CD4-positive, alpha-beta T cell treated with Interleukin-15 for 1 hour (primary cell): ENCODE data around the gene CDH22.
A peak's percentile ranks its signal among the peaks of the same experiment; 100 is the strongest.

Experiments
- DNase-seq: peaks from one replicate; pipeline ENCODE4 v3.0.0-alpha.2; 2020

CDH22 gene

DNA sequence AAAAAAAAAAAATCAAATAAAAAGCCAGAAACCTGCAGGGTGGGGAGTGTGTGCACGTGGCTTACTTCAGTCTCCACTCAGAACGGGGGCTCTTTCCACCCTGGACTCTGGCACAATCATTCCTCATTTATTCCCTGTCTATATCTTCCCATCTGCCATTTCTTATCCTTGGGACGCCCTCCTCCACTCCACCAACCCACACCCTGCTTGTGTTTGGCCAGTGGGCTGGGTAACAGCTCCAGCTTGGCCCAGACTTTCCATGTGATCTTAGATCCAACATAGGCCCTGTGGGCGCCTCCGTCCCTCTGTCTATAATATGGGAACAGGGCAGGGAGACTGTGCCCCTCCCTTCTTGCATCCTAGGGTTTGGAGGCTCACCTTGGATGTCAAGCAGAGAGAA, 122.1 kb downstream of the CDH22 start:
- DNase-seq, result no peak

DNA sequence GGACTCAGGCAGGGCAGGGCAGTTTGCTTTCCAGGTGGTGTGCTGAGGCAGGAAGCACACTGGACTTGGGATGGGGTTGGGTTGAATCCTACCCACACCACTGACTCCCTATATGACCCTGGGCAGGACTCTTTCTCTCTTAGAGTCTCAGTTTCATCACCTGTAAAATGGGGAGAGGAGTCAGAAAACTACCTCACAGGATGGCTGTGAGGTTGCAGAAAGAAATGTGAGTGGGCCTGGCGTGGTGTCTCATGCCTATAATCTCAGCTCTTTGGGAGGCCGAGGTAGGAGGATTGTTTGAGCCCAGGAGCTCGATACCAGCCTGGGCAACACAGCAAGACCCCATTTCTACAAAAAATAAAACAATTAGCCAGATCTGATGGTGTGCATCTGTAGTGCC, 122.9 kb downstream of the CDH22 start:
- no peak for DNase-seq

DNA sequence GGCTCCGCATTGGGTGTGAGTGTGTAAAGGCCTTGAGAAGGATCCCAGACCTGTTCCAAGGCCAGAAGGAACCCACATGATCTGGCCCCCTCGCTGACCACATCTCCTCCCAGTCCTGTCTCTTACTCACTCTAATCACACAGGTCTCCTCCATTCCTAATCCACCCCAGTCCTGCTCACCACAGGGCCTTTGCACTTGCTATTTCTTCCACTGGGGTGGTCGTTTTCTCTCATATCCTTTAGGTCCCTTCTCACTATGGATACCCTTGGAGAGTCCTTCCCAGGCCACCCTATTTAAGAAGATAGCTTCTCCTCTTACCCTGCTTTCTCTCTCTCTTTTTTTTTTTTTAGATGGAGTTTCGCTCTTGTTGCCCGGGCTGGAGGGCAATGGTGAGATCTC, 124.5 kb downstream of the CDH22 start:
- no peak for DNase-seq

DNA sequence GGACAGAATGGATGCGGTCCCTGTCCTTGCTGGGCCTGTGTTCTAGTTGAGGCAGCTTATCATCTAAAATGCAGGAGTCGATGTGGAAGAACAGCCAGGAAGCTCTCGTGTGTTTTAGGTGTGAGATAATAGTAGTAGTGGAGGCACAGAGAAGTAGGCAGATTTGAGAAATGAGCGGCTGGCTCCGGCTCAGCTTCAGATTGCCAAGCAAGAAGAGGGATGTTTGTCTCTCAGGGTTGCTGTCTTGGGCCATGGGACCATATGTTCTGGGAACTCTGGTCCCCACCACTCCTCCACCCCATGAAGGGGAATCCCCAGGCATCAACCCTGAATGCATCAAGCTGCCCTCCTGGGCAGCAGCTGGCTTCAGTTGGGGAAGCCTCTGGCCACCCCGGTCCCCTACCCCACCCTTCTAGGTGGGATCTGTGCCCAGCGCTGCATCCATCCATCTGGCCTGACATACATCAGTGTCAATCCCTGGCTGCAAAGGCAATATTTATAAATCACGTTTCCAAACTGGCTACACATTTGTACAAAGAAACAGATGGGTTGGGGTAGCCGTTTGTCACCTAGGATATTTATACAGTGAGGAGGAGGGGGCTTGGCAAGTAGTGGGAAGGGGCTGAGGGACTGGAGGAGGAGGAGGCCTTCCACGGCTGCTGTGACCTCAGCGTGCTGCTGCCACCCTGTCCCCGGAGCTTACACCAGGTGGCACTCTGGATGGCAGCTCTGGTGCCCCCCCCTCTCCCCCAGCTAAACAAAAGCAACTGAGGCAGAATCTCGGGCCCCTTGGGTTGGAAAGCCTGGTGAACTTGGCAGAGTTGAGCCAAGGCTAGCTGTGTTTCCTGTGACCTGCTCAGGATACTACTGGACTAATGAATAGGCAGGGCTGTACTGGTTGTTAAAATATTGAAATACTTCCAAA, 125.8 kb downstream of the CDH22 start:
- no peak for DNase-seq

DNA sequence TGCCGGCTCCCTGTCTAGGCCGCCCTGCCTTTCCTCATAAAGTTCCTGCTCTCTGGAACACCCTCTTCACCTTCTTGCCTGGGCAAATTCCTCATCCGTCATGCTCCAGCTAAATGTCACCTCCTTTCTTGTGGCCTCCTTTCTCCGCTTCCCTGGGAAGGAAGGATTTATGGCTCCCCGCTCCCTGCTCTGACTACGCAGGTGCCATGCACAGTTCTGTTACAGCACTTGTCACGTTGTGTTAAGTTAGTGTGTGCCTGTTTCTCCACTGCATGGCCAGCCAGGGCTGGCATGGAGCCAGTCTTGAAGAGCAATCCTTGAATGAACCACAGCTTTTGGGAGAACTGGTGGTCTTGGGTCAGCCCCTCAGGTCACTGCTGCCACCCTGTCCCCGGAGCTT, 128.4 kb downstream of the CDH22 start:
- DNase-seq, result no peak

DNA sequence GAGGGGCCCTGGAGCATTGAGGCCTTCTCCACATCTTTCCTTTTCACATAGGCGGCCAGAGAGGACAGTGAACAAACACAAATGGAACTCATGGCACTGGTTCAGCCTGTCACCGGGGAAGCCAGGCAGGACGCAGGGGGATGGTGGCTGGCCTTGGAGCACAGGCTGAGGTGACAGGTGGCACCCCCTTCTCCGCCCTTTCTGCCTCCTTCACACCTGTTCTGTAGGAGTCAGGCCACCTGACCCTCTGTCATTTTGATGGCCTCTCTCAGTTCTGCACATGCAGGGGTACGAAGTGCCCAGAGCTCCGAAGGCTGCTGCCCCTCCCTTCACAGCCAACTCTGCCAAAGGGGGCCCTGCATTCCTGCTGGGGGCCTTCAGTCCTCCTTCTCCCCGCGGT, 129.4 kb downstream of the CDH22 start:
- no peak for DNase-seq

DNA sequence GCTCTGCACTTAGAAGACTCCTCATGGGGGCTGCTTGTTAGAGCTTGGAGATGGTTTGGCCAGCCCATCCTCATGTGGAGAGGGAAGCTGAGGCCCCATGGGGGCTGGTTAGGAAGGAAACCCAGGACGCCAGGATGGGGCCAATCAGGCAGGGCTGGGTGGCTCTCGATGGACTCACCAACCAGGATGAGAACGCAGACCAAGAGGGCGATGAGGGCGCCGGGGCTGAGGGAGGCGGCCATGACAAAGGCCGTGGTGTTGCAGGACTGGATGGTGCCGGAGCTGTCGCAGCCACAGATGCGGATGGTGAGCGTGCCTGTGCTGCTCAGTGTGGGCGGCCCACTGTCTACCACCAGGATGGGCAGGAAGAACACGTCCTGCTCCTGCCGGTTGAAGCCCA, 130.5 kb downstream of the CDH22 start:
- DNase-seq, result no peak

DNA sequence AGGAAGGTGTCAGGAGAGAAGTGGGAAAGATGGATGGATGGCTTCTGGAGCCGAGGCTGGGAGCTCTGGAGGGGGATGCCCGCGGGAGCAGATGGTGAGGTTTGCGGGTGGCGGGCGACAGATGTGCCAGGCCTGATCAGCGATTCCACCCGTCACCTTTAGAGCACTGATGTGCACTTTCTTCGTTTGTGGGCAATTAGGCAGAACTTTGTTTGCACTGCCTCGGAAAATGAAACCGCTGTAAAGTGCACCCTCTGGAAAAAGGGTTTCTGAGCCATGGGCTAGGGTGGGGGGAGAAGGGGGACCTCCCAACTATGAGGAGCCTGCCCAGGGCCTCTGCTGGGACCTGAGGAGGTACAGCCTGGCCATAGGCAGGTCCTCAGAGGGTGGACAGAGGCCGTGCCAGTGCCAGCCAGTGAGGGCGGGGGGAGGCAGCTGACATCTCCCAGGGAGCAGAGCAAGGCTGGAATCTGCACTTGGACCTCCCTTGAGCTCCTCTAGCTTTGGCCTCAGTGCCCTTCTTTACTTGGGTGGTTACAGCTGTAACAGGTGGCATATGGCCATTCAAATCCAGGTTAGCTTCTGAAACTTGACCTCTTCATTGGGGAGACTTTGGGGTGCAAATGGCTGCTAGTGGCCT, 131.4 kb downstream of the CDH22 start:
- DNase-seq, result no peak

DNA sequence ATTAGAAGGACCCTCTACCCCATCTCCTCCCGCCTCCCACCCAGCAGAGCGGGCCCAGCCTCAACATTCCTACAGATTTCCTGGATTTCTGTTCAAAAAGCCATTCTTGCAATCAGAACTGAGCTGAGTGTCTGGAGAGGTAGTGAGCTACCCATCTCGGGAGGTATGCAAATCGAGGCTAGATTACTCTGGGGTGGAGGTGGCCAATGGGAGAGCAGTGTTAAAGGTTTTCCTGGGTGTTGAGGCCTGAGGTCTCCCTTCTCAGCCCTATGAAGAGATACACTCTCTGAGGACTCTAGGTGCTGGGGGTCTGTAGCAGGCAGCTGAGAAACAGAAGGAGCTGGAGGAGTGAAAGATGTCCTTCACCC, 133.2 kb downstream of the CDH22 start:
- DNase-seq, result no peak

DNA sequence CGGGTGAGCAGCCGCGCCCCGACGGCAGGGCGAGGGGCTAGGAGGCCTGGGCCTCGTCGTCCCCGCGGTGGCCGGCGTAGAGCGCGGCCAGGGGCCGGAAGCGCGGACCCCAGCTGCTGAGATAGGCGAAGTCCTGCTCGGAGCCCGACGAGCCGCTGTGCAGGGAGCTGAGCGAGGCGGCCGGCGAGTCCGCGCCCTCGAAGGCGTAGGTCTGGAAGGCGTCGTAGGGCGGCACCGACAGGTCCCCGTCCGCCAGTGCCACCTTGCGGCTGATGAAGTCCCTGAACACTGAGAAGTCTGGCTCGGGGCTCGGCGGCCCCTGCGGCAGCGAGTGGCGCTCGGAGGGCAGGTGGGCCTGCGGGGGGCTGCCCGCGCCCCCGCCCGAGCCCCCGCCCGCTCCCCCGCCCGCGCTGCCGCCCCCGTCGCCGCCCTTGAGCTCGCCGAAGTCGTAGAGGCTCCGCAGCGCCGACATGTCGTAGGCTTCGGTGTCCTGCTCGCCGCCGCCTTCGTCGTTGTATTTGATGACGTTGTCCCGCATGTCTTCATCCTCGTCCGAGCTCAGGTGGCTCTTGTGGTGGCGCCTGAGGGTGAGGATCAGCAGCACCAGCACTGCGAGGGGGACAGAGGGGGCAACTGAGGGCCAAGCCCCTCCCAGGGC, 133.7 kb downstream of the CDH22 start:
- peak; percentile 66 for DNase-seq

DNA sequence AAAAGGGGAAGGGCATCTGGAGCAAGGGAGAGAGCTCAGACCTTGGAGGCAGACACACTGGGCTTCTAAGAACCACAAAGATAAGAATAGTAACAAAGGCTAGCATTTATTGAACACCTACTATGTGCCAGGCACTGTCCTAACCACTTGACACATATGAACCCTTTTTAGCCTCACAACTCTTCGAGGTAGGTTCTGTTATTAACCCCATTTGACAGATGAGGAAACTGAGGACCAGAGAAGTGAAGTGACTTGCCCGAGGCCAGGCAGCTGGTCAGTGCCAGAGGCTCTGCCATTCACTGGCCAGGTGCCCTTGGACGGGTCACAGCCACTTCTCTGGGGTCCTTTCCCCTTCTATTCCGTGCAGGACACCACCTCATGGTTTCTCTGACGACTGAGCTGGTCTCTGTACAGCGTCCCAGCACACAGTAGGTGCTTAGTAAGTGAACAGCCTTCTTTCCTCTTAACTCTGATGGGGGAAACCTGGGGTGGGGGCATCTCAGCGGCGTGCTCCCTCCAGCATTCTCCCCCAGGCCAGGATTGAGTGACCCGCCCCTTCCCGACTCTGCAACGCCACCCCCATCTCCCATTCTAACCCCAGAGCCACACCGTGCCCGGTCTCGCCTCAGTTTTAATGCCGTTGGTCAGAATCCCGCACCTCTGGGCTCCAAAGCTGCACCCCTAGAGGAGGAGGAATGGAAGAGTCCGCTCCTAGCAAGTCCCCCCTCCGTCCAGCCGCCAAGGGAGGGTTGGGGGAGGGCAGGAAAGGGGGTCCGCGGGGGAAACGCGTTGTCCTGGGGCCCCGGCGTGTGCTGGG, 134.4 kb downstream of the CDH22 start:
- DNase-seq, result no peak

DNA sequence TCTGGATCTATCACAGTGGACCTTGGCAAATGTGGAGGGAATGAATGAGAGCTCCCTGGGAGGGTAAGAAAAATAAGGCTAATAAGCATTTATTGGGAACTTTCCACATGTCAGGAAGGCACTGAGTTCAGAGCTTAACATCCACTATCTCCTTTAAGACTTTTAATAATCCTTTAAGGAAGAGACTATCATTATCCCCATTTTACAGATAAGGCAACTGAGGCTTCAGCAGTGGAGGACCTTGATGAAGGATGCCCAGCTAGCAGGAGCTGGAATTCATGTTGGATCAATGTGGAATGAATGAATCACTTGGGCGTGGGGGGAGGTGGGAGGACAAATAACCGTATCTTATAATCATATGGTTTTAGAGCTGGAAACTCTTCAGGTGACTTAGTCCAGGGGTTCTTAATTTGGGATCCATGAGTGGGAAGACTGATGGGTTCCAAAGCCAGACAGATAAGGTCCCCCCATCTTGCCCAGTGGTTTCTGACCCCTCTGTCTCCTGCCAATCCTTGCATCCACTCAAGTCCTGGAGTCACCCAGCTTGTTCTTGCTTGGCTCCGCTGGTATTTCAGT, 135.2 kb downstream of the CDH22 start:
- no peak for DNase-seq

DNA sequence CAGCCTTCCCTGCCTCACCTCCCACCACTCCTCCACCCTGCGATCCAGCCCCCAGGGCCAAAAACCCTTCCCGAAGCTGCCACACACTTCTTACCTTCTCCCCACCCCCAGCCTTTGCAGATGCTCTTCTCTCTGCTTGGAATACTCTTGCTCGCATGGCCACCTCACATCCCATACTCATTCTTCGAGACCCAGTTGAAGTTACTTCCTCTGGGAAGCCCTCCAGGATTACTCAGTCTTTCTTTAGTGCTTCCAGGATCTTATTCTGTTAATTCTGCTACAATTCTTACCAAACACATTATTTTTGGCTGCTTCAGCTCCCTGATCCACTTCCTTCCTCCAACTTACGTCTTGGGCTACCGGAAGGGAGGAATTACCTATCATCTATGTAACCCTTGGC, 135.8 kb downstream of the CDH22 start:
- DNase-seq, result no peak

DNA sequence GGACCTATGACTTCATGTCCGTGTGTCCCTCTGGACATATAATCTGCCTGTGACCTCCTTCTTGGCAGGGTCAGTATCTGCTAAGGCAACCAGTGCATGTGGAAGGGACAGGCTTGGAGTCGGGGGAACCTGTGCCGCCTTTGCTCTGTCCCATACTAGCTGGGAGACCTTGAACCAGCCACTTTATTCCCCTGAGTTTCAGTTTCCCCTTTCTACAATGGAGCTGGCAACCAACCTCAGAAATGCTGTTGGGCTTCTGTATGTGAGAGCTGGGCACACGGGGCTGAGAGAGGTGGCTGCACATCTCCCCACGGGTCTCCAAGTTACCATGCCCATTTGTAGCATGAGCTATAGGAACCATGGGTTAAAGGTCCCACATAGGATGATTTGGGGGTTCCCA, 136.4 kb downstream of the CDH22 start:
- DNase-seq, result no peak

DNA sequence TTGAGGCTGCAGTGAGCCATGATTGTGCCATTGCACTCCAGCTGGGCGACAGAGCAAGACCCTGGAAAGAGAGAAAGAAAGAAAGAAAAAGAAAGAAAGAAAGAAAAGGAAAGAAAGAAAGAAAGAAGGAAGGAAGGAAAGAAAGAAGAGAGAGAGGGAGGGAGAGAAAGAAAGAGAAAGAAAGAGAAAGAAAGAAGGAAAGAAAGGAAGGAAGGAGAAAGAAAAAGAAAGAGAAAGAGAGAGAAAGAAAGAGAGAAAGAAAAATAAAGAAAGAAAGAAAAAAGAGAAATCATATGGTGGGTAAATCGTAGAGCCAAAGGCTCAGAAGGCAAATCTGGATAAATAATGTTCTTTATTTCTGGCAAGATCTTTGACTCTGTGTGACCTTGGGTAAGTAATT, 136.8 kb downstream of the CDH22 start:
- no peak for DNase-seq

DNA sequence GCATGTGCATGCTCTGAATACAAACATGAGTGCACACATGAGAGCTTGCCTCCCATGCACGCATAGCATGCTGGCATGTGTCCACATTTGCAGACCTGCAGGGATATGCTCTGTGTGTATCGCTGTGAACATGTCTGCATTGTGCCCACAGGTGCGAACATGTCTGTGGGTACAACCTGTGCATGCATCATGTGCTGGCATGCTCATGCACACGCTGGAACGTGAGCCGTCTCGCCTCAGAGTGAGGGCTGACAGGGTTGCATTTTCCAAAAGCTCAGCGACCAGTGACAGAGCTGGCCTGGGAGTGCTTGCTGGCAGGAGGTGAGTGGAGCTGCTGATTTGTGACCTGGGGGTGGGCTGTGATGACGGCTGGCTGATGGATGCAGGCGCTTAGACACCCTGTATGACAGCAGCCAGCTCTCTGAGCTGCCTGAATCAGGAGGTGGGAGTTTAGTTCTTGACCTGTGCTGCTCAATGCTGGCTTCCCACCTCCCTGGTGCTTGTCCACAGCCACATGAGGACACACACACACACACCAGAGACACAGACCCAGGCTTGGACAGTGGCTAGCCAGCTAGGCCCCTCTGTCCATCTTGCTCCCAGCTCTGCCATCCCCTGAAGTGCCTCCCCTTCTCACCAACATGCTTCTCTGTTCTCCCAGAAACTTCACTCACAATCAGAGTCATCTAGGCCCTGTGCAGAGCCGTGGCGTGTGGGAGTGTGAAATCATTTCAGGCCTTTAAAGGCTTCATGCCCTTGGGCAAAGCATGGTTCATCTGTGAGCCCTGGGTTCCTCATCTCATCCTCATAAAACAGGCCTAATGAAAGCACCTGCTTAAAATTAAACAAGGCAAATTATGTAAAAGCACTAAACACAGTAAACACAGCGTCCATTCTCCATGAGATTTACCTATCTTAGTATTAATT, 138.8 kb downstream of the CDH22 start:
- no peak for DNase-seq

DNA sequence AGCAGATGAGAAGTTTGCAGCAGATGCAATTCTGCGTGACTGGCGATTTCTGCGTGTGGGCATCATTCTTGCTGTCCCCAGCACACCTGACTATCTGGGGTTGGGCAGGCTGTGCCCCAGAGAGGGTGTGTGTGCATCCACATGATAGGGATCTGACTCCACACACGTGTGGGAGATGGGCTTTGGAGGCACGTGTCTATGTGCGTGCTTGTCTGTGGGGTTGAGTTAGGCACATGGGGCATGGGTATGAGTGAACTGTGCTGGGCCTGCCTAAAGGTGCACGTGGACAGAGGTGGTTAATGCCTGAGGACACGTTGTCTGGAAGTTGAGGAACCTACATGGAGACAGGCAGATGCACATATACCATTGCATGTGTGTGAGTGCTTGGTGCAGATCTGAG, 139.9 kb downstream of the CDH22 start:
- DNase-seq, result no peak

DNA sequence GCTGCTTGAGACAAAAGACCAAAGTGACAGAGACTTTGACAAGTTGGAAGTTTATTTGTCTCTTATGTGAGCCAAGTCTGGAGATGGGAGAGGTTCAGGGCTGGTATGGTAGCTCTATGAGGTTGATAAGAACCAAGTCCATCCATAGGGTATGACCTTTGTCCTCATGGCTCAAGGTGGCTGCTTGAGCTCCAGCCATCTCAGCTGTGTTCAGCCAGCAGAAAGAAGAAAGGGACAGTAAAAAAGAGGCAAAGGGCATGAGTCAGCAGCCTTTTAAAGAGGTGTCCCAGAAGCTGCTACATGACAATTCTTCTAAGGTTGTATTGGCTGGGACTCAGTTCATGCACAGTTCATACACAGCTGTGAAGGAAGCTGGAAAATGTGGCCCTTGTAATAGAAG, 141.2 kb downstream of the CDH22 start:
- DNase-seq, result no peak

DNA sequence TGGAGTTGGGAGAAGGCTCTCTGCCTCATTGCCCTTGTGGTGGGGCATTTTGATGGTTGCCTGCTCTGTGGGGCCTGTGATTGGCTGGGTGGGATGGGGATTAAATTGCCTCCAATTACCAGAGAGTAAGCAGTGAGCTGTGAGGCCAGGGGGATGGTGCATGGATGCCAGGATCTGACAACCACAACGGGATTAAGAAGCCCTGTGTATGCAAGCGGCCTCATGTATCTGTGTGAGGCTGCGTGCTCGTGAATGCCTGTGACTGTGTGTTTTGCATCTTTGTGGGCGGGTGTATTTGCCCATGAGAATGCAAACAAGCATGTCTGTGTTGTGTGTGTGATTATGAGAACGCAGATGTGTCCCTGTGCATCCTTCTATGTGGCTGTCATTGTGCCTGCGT, 144.0 kb downstream of the CDH22 start:
- no peak for DNase-seq

DNA sequence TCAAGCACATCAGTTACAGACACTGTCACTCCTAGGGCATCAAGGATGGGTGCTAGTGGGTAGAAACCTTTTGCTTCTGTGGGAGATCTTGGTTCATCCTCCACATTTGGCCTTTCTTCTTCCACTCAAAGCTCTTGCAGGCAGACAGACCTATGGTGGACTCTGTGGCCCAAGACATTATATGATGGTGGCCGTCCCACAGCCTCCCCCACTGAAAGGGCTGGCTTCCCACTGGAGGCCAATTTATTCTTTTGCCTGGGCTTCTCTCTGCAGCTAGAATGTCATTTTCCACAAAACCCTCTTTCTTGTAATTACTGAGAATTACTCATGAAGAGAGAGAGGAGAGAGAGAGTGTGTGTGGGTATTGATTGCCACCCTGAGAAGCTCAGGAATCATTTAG, 146.4 kb downstream of the CDH22 start:
- no peak for DNase-seq

DNA sequence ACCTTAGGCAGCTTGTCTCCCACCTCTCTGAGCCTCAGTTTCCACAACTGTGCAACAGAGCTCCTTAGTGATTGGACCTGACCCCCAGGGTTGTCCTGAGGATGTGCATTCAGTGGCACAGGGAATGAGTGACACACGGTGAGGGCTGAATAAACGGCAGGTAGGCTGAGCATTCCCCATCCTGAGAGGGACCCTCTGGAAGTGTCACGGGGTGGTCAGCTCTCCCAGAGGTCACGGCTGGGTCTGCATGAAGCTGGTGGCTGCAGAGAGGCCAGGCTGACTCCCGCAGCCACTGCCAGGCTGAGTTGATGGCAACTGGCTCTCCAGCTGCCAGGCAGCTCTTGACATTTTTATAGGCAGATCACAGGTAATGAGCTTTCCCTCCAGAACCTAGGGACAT, 147.6 kb downstream of the CDH22 start:
- no peak for DNase-seq
